Glutamatergic neuron (in vitro differentiated cells): ENCODE data around the gene TAF6. TPM values are rescaled to one million over a fixed set of nuclear protein-coding genes. Genes with fewer than 3 reads are reported as not detected.
A peak's percentile ranks its signal among the peaks of the same experiment; 100 is the strongest.

Experiments
- DNase-seq: peaks from one replicate; pipeline ENCODE4 v3.0.0; 2022
- H3K27ac Mint-ChIP-seq: one replicate; pipeline ENCODE4 v1.8.0; 2020; ENCODE audit warnings: mild to moderate bottlenecking, mixed read lengths, inconsistent platforms; ENCODE audit not compliant: unreplicated experiment
- H3K27me3 Mint-ChIP-seq: one replicate; pipeline ENCODE4 v1.8.0; 2020; ENCODE audit warnings: mild to moderate bottlenecking, moderate library complexity, mixed read lengths, inconsistent platforms; ENCODE audit not compliant: unreplicated experiment
- H3K36me3 Mint-ChIP-seq: one replicate; pipeline ENCODE4 v1.8.0; 2020; ENCODE audit warnings: mild to moderate bottlenecking, mixed read lengths, inconsistent platforms; ENCODE audit not compliant: unreplicated experiment
- H3K4me1 Mint-ChIP-seq: one replicate; pipeline ENCODE4 v1.8.0; 2020; ENCODE audit warnings: mild to moderate bottlenecking, low read depth, mixed read lengths, inconsistent platforms; ENCODE audit not compliant: unreplicated experiment
- H3K4me3 Mint-ChIP-seq: one replicate; pipeline ENCODE4 v1.8.0; 2020; ENCODE audit warnings: mild to moderate bottlenecking, mixed read lengths, inconsistent platforms; ENCODE audit not compliant: unreplicated experiment
- H3K9me3 Mint-ChIP-seq: one replicate; pipeline ENCODE4 v1.8.0; 2020; ENCODE audit warnings: mild to moderate bottlenecking, moderate library complexity, mixed read lengths, inconsistent platforms; ENCODE audit not compliant: unreplicated experiment
- CTCF ChIP-seq: fragments of 200-600 bp; sonication (generic); IDR thresholded peaks from one replicate; pipeline ENCODE4 v1.5.0; 2021; ENCODE audit not compliant: partially characterized antibody, unreplicated experiment
- total RNA-seq: library from RNA; stranded (reverse); fragmentation: NEBNext Ultra II Directional; extraction: Animal tissue kit (Norgen Biotek cat#: 25700); gene quantifications from one replicate; pipeline ENCODE4 v1.2.1, GENCODE V29; 2021; ENCODE audit not compliant: unreplicated experiment

Gene TAF6
- total RNA-seq, 1 donor from 2014 or later, result 63.1 TPM

- DNase-seq, result no peak
- peaks cover 6% of the 10 kb centered on the region for H3K27me3 Mint-ChIP-seq
- peak overlapping the region; percentile 25 for H3K4me3 Mint-ChIP-seq
- H3K36me3 Mint-ChIP-seq, result peaks cover 2% of the 10 kb centered on the region
- H3K4me1 Mint-ChIP-seq, result peaks cover 29% of the 10 kb centered on the region
- no peak for TF ChIP-seq CTCF
- peak overlapping the region; percentile 77 for H3K27ac Mint-ChIP-seq
- peaks cover 19% of the 10 kb centered on the region for H3K9me3 Mint-ChIP-seq
These were observed 26.1 kb downstream of the TAF6 start for GRCh38 chr7:100093054-100093453.

- peaks cover 18% of the 10 kb centered on the region for H3K4me1 Mint-ChIP-seq
- peak overlapping the region; percentile 6 for H3K4me3 Mint-ChIP-seq
- H3K27me3 Mint-ChIP-seq, result peaks cover 8% of the 10 kb centered on the region
- H3K9me3 Mint-ChIP-seq, result peaks cover 11% of the 10 kb centered on the region
- TF ChIP-seq CTCF, result no peak
- DNase-seq, result no peak
- no peaks in the 10 kb centered on the region for H3K36me3 Mint-ChIP-seq
- H3K27ac Mint-ChIP-seq, result peak overlapping the region; percentile 5
These were observed 27.6 kb downstream of the TAF6 start for GRCh38 chr7:100091411-100092181.

GRCh38 chr7:100090527-100091410 is 28.4 kb downstream of the TAF6 start:
- Mint-ChIP-seq H3K27me3 (peaks cover 8% of the 10 kb centered on the region), H3K9me3 (peaks cover 10% of the 10 kb centered on the region), H3K36me3 (no peaks in the 10 kb centered on the region), H3K4me1 (peaks cover 18% of the 10 kb centered on the region), H3K4me3 (peak overlapping the region; percentile 49), H3K27ac (no peak overlapping the region)
- no peak for DNase-seq
- no peak for TF ChIP-seq CTCF

- Mint-ChIP-seq H3K4me3 (peak overlapping the region; percentile 94), H3K36me3 (no peaks in the 10 kb centered on the region), H3K9me3 (peaks cover 10% of the 10 kb centered on the region), H3K27ac (peak overlapping the region; percentile 5), H3K4me1 (peaks cover 15% of the 10 kb centered on the region), H3K27me3 (peaks cover 10% of the 10 kb centered on the region)
- DNase-seq, result no peak
- TF ChIP-seq CTCF, result no peak
These were observed 29.5 kb downstream of the TAF6 start for GRCh38 chr7:100089458-100090196.
